Stimulated activated CD4-positive, alpha-beta T cell treated with anti-CD3 and anti-CD28 coated beads, Interleukin-1b, Interleukin-23, amount 100 ng/mL, for 24 hours (primary cell): ENCODE data around the gene ZNF609.

Experiments used
- DNase-seq, 4 experiments: peaks; one replicate each; pipeline ENCODE4 v3.0.0-alpha.2; 2020; ENCODE audit warnings: low read depth in 4 of 4, low spot score in 1 of 4

Gene ZNF609

DNA sequence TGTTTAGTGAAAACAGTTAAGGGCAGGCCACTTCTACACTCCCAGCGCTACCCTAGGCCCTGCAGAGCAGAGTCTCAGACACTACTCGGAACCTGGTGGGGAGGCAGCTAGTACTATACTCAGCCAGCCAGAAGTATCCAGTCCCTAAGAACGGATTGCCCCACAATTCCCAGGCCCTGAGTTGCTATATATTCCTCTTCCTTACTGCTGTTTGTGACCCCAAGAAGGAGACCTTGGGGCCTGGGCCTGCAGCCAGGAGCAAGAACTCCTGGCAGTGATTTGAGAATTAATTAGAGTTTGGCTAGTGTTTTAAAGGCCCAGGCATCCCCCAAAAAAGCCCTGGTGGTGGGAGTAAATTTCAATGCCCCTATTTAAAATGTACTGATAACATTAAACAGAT, 227.3 kb downstream of the ZNF609 start:
- DNase-seq: no peak

DNA sequence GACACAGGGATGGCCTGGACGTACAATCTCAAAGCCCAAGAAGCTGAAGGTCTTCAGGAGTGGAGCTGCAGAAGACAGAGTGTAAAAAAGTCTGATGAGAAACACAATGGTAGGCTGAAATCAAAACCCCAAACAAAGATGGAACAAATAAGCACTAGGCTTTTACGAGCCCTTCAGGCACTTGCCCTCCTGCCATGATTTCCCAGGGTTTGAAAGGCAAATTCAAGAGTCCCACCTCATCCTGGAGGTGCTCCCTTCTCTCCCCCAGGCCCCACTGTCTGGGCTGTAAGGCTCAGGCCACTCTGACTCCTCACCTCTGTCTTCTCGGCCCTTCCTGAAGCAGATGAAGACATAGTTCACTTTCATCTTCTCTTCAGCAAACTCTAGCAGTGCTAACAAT, 228.4 kb downstream of the ZNF609 start:
- DNase-seq: no peak

DNA sequence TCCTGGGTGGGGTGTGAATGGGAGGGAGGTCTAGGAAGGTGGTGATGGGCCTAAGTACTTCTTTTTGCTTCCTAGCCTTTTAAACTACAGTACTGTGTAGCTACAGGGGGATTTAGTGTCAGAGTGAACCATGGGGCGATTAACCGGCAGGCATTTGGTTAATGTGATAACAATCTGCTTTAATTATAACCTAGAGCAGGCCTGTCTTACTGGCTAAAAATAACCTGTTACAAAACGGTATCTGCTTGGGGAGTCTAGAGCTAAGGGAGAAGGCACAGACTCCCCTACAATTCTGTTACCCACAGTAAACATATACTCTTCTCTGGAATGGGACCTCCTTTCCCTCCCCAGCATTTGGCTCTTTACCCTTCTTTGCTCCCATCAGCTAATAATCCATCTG, 229.6 kb downstream of the ZNF609 start:
- DNase-seq: no peak

DNA sequence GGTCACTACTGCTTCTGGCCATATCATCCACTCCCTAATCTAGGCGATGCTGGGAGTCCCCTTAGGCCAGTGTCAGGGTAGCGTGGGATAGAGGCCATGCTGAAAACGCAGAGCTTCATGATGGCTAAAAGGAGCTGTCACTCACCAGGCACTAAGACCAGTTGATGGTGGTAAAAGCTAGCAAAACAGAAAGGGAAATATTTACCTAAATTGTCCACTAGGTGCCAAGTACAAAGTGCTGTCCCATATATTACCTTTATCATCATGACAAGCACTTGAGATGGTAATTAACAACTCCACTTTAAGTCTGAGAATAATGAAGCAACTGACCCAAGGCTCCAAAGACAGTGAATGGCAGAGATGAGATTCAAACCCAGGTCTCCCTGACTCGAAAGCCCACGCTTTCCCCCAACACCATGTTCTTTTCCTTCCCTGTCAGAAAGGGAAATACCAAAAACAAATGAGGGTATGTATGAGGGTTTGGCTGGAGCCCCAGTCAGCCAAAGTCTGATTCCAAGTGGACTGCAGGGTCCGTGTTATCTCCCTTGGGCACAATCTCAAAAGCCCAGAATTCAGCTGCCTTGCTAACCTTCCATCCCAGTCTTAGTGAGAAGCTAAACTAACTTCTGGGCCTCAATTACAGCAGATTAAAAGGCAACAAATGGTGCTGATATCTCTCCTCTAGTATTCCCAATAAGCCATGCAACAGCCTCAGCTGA, 230.4 kb downstream of the ZNF609 start:
- no peak for DNase-seq

DNA sequence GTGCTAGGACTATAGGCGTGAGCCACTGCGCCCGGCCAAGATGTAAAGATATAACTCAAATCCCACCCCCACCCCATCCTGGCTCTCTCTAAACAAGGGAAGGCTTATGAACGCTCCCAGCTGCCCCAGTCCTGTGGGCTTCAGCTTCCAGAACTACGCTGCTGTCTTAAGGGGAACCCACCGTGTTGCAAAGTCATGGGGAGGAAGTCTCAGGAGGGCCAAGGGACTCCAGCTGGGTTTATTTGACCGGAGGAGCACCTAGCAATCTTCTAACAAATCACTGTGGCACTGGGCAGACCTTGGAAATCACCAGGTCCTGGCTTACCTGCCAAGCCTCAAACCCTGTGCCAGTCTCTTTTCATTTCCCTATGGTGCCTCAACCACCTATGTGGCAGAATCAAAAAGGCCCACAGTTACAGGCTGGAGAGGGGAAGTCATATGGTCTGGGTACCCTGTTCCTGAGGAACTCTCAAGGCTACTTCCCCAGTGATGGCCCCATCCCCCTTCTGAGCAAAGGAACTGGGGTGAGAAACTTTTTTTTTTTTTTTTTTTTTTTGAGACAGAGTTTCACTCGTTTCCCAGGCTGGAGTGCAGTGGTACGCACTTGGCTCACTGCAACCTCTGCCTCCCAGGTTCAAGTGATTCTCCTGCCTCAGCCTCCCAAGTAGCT, 231.7 kb downstream of the ZNF609 start:
- DNase-seq: no peak

DNA sequence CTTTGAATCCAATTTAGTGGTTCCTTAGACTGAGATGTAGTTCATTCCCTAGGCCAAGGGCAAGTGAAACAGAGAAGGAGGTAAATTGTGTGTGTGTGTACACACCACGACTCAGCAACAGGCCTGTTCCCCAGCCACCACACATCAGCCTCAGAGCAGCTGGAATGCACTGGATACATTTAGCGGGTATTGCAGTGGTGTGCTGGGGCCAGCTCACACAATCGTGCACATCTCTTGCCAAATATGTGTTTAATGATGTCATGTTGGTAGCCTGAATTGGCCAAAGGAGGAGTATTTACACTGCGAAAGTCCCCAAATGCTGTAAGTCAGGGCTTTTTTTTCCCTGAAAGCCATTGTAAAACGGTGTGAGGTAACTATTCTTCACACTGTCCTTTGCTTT, 232.8 kb downstream of the ZNF609 start:
- no peak for DNase-seq

DNA sequence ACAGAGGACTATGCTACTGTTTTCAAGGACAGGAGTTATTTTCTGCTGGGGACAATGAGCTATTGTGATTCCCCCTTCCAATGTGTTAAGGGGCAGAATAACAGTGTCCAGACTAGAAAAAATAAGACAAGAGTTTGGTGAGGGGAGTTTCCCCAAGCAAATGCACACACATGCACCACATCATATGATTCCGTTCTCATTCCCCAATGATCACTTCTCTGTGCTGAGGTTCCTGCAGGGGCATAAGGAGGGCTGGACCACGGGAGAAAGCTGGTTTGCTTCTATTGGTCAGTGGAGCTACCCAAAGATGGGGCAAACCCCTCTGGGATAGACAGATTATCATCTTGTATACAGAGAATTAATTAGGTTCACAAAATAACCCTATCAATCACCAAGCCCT, 234.4 kb downstream of the ZNF609 start:
- no peak for DNase-seq

DNA sequence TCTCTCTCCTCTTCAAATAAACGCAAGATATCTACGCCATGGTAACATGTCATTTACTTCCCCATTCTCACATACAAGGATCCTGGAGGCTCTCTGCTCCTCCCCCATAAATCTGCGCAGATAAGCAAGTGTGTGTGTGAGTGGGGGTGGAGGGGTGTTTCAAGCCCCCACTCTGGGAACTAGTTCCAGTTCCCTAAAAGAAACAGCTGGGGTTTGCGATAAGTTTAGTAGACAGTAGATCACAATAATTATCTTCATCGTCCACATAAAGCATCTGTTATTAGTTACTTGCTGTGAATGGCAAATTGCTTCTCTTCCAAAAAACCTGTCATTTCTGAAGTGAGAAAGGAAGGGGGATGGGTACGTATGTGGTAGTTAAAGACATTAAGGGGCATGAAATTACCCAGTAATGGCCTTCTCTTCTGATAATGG, 235.2 kb downstream of the ZNF609 start:
- DNase-seq: no peak

DNA sequence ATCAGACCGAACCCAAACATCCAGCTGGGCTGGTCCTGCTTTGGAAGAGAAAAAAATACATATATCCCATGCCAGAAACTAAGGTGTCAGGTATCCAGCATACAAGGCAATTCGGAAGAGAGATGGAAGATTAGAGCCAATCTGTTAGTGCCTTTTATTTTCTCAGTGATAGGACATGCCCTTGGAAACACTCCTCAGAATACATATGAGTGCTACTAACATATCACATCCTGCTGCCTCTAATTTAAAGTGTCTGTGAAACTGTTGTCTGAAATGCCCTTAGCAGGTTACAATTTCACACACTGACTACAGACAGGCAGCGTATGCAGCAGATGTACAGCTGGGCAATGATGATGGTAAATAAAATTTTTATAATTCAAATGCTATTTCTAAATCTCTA, 236.1 kb downstream of the ZNF609 start:
- no peak for DNase-seq

DNA sequence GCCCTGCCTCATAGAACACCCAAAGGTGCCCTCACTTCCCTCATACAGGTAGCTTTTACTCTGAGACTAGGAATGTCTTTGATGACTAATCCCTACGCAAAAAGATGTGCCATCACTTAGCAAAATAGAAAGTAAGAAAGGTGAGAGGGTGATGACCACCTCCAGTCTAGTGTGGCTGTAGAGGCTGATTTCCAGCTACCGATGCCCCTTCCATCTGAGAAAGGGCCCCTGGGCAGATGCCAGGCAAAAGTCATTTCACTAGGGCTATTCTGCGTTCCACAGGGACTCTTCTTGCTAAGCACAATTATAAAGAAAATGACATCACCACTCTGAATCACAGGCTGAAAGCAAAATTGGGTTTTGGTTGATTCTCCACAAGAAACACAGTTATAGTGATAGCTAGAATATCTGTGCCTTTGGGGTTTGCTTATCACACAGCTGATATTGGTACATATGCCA, 237.6 kb downstream of the ZNF609 start:
- peak in 1 of 4 experiments; percentile 29 for DNase-seq

DNA sequence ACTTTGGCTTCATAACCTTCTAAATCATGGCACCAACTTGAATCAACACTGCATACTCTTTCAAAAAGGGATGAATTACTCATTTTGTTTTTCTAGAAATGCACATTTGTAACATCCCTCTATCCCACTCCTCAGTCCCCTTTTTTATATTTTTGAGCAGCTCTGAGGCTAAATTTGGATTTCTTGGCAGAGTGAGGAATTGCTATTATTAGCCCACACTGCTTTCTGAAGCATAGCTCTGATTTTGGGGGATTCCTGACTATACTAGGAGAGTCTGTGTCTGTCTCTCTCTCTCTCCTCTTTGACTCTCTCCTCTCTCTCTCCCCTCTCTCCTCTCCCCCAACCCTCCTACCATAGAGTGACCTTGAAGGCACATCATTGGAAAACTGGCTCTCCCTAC, 238.4 kb downstream of the ZNF609 start:
- DNase-seq: no peak

DNA sequence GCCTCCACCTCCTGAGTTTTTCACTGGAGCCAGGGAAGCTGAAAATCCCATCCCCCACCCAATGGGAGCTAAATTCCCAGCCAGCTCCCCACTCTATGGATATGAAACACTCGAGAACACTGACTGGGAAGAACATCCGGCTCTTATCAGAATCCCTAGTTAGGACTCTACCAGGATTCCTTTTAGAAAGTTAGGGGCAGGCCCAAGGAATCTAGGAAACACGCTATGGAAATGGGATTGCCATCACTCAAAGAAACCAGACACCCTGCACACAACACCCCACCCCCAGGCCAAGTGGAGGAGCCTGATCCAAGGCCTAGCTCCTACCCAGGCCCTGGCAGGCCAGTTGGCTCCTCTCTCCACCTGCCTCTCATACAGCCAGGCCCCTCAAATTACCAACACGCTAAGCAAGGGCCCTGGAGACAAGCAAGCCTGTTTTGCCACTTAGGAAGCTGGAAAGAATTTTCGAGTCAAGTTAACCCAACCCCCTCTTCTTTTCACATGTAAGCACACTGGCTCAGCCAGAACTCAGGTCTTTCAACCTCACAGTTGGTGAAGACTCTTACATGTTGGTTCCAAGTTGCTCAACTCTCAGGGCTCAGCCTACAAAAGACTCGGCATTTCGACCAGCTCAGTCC, 239.5 kb downstream of the ZNF609 start:
- DNase-seq: no peak

DNA sequence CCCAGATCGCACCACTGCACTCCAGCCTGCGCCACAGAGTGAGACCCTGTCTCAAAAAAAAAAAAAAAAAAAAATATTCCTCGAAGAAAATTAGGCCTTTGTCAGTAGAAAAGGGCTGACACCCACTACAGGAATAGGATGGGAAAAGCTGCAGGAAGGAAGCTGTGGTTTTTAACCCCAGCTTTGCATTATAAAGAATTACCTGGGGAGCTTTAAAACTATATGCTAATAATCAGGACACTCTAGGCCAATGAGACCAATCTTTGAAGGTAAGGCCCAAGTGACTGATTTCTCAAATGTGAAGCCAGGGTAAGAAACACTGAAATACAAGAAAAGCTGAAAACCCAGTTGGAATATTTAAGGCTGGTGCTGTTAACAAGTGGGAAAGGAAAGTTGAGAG, 240.7 kb downstream of the ZNF609 start:
- no peak for DNase-seq

DNA sequence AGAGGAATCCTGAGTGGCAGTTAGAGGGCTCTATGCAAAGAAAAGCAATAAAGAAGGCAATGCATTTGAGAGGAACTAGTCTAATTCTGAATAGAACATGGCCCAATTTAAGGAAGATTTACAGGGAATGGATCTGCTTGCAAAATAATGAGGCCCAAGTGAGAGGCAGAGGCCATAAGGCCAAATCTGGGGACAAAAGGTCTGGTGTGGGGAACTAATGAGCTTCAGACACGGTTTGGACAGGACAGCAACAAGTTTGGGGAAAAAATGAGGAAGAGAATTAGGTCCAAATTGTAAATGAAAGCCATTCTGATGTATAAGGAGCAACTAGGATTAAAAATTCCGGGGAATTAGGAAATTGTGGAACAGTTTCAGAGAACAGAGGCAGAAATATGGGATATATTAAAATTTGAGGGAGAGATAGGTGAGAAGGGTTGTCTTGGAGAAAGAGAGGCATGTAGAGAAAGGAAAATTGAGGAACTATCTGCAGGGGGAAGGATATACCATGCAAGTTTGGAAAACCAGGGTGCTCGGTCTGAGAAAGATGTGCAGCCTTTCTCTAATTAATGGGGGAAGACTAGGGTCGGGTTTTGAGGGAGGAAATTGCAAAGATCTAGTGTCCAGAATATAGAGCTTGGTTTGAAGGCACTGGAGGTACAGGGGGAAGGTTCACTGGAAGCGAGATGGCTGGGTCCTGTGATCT, 241.3 kb downstream of the ZNF609 start:
- DNase-seq: no peak

DNA sequence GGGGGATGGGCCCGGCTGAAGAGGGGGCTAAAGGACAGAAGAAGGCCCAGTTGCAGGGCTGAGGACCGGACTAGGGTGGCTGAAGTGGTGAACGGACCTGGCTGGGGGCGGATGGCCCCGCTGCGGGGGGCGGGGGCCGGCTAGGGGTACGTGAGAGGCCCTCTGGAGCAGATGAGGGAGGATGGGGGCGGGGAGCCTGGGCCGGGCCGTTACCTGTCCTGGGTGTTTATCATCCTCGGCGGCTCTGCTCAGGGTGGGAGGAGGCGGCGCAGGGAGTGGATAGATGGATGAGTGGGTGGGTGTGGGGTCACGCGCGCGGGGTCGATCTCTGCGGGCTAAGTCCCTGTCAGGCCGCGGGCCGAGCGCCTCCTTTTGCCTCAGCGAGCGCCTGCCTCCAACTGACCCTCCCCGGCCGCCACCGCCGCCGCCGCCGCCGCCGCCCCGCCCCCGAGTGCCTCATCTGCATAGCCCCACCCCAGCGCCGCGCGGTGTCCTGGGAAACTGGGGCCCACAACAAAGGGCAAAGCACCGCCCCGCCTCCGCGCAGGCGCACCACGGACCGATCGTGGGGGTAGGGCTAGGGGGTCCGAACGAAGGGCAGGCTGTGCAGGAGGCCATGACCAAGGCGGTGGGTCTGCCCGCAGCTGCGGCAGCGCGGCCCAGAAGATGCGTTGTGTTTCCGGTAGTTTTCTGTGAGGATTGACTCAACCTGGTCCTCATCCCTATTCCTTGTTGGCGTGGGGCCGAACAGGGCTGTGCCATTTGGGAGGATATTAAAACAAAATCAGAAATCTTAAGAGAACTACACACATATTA, 242.6 kb downstream of the ZNF609 start:
- peak; percentile 91 to 96 (median 94) for DNase-seq

DNA sequence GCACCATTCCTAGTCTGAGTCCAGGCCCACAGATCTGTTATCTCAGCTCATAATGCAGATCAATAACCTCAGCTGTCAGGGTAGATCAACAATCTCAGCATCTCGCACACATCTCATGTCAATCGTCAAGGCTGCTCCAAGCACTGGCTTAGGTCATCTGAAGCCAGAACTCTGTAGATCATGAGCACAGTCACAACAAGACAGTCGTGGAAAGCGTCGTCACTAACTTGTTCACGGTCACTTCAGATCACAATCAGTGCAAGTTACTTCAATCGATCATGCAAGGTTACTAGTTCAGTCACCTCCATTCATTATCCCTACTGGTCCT, 243.2 kb downstream of the ZNF609 start:
- no peak for DNase-seq

DNA sequence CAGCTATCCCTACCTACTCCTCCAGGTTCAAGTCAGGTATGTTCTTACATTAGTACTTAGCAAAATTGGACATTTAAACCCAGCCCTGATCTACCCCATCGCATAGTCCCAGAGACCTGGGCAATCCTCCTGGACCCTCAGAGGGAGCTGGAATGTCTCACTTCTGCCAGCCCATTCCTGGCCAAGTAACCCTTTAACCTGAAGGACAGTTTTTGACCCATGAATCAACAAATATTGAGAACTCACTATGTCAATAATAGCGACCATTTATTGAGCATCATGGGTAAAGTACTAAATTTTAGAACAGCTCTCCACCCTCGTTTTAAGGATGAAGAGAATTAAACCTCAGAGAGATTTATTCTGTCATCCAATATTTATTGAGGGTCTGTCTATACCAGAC, 244.6 kb downstream of the ZNF609 start:
- DNase-seq: no peak

DNA sequence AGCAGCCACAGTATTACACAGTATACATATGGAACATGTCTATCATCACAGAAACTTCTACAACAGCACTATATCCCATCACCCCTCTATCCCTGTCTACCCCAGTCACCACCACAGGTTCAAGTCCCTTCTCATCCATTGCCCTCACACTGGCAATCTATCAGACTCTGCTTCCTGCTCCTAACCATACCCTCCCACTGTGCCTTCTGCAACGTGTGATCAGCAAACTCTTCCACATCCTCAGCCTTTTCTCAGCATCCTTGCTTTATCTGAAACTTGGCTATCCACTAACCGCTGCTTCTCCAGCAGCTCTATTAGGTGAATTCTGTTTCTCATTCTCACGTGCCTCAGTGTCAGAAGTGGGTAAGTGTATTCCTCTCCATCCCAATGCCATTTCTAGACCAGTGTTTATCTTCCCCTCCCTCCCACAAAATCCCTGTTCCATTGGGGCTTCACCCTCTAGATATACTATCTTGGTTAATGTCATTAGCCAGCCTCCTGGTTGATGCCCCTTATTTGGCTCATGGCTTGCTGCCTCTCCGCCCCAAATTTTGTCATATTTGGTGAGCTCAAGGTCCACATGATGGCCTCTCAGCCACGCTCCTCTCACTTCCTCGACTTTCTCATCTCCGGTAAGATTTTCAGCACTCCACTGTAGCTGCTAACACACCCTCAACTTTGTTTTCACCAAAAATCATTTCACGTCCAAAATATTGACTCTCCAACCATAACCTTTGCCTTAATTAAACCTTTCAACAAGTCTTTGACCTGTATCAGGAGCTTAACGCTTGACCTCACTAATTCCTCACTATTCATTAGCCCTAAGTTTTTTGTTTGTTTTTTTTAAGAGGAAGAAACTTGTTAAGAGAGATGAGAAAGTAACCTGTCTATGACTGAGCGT, 245.9 kb downstream of the ZNF609 start:
- DNase-seq: no peak

DNA sequence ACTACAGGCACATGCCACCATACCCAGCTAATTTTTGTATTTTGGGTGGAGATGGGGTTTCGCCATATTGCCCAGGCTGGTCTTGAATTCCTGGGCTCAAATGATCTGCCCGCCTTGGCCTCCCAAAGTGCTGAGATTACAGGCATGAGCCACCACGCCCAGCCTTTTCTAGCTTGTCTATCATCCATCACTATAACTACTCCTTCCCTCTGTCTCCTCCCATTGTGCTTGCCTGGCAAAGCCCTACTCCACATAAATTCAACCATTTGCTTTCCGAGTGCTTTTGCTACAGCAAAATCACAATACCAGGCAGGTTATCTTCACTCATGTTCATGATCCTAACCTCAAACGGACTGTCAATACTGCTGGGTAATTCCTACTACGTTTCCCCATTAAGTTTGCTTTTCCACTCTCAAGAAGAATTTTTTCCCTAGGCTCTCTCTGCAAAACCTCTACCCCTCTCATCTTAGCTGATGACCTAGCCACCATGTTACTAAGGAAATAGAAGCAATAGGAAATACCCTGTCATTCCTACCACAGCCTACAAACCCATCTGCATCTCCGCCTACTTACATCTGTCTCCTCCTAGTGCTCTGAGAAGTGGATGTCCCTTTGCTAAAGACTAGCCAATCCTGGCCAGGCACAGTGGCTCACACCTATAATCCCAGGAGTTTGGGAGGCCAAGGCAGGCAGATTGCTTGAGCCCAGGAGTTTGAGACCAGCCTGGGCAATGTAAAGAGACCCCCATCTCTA, 250.5 kb downstream of the ZNF609 start:
- DNase-seq: no peak
